Head of caudate nucleus (tissue), 42 donors: ENCODE results near the gene CRISPLD2.

ENCODE experiments used
- DNase-seq, 42 donors: peaks; one replicate each; pipeline versions ENCODE4 v3.0.0 to v3.0.0-alpha.2; 2020 to 2021; ENCODE audit warnings: mixed read lengths in 7 of 42
- intact Hi-C: fragments of 100-400 bp; cut with DNase I; formaldehyde crosslinking; loops from one replicate; pipeline ENCODE4 v1.15.0; 2022

Gene CRISPLD2

GRCh38 chr16:84833542-84834402 is 14.0 kb downstream of the CRISPLD2 start:
- DNase-seq, result no peak
- intact Hi-C loops, result no loop called here

GRCh38 chr16:84834403-84834772 is 14.6 kb downstream of the CRISPLD2 start:
- intact Hi-C loops, result no loop called here

GRCh38 chr16:84836234-84836647 is 16.5 kb downstream of the CRISPLD2 start:
- no peak for DNase-seq
- intact Hi-C loops, result no loop called here

More at GRCh38 chr16:84834403-84834772, 14.6 kb downstream of the CRISPLD2 start:
- DNase-seq, result no peak

DNA sequence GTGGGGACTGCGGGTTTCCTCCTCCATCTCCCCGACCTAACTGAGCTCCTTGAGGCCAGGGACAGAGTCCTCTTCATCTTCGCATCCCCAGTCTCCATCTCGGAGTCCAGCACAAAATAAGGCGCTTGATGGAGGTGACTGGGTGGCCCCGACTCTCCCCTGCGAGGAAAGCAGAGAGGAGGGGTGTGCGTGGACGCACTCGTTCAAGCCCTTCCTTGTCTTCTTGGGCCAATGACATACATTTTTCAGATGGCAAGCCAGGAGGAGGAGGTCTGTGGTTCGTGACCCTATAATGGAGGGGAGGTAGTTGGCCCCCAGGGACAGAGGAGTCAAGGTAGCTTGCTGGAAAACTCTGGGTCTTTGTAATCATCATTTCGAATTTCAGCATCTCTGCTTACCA is 17.2 kb downstream of the CRISPLD2 start:
- DNase-seq, result no peak

DNA sequence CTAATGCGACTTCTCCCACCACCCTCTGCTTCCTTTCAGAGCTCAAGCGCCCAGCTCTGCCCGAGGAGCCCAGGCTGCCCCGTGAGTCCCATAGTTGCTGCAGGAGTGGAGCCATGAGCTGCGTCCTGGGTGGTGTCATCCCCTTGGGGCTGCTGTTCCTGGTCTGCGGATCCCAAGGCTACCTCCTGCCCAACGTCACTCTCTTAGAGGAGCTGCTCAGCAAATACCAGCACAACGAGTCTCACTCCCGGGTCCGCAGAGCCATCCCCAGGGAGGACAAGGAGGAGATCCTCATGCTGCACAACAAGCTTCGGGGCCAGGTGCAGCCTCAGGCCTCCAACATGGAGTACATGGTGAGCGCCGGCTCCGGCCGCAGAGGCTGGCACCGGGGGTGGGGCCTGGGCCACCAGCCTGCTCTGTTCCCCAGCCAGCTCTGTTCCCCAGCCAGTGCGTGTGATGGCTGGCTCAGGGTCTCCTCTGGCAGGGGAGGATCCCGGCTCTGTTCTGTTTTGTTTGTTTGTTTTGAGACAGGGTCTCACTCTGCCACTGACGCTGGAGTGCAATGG is 18.7 kb downstream of the CRISPLD2 start:
- intact Hi-C loops, result no loop called here
- DNase-seq, result no peak

More for the DNA sequence above, 17.2 kb downstream of the CRISPLD2 start:
- intact Hi-C loops, result no loop called here

- intact Hi-C loops, result no loop called here
- DNase-seq, result peak in 37 of 42 donors; percentile 30 to 87 (median 56)
These were observed 19.3 kb downstream of the CRISPLD2 start for GRCh38 chr16:84839054-84839453.

- DNase-seq, result no peak
- intact Hi-C loops, result no loop called here
These were observed 20.2 kb downstream of the CRISPLD2 start for GRCh38 chr16:84839956-84840355.

- no peak for DNase-seq
- intact Hi-C loops, result no loop called here
These were observed 21.2 kb downstream of the CRISPLD2 start for GRCh38 chr16:84840687-84841627.

- peak in 40 of 42 donors; percentile 24 to 85 (median 62) for DNase-seq
- intact Hi-C loops, result no loop called here
These were observed 22.1 kb downstream of the CRISPLD2 start for GRCh38 chr16:84841787-84842300.

GRCh38 chr16:84842516-84843148 is 22.8 kb downstream of the CRISPLD2 start:
- intact Hi-C loops, result no loop called here
- no peak for DNase-seq

DNA sequence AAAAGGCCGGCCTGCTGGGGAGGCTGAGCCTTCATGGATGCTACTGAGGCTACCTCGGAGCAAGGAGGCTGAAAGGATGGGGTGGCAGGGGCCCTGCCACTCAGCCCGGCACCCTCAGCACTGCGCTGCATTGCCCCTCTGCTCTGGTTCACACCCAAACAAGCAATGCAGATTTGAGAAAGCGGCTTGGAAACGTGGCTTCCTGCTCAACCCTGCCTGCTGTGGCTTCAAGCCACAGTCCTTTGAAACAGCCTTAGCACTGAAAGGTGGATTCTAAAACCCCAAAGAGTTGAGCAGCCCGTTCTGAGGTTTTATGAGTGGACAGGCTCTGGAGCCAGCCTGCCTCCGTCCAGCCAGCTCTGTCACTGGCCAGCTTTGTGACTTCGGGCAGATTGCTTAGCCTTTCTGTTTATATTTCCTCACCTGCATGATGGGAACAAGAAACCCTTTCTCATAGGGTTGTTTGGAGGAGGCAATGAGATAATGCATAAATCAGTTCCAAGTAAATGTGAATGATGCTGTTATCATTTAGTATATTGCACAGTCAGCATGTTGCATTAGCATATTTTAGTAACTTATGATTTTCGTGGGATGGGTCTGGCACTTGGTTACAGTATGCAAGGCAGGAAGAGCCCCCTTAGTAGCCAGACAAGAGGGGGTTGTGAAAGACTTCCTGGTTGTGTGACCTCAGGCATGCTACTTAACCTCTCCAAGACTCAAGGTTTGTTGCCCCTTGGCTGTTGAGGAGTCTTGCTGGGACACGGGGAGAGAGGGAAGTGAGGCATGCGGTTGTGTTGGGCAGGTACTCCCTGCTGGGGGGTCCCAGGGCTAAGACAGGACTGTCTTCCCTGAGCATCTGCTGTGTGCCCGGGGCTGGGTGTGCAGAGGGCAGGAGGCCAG is 23.6 kb downstream of the CRISPLD2 start:
- intact Hi-C loops, result no loop called here
- no peak for DNase-seq

- intact Hi-C loops, result no loop called here
- peak in 9 of 42 donors; percentile 14 to 54 (median 33) for DNase-seq
These were observed 24.2 kb downstream of the CRISPLD2 start for GRCh38 chr16:84844049-84844350.

GRCh38 chr16:84844559-84845495 is 25.0 kb downstream of the CRISPLD2 start:
- intact Hi-C loops, result no loop called here
- no peak for DNase-seq

GRCh38 chr16:84845496-84846002 is 25.8 kb downstream of the CRISPLD2 start:
- no peak for DNase-seq
- intact Hi-C loops, result no loop called here

GRCh38 chr16:84847564-84848355 is 28.0 kb downstream of the CRISPLD2 start:
- no peak for DNase-seq
- intact Hi-C loops, result no loop called here
